ENCODE data around the gene TRAK2.

TRAK2 gene

GRCh38 chr2:201360256-201360655, 91.0 kb downstream of the TRAK2 start:
- DNase-seq (ENCODE audit: insufficient read length, low spot score) (no peak), FAIRE-seq (no peak)
- no peak for TF ChIP-seq CTCF (IDR thresholded peaks at IDR 0.05; ENCODE audit: insufficient read depth, missing control alignments)

GRCh38 chr2:201358684-201359083, 92.6 kb downstream of the TRAK2 start:
- FAIRE-seq (no peak), DNase-seq (ENCODE audit: insufficient read length, low spot score) (no peak)
- no peak for TF ChIP-seq CTCF (IDR thresholded peaks at IDR 0.05; ENCODE audit: insufficient read depth, missing control alignments)

- no peak for FAIRE-seq
- DNase-seq (ENCODE audit: insufficient read length, low spot score) = no peak
- no peak for TF ChIP-seq CTCF (IDR thresholded peaks at IDR 0.05; ENCODE audit: insufficient read depth, missing control alignments)
Observed at GRCh38 chr2:201357221-201357620, 94.0 kb downstream of the TRAK2 start, which contains the start of gene FLACC1. TSS of gene FLACC1 (minus strand) at chr2:201357345. CDS start at chr2:201351404, 5,941 bp downstream.

DNA sequence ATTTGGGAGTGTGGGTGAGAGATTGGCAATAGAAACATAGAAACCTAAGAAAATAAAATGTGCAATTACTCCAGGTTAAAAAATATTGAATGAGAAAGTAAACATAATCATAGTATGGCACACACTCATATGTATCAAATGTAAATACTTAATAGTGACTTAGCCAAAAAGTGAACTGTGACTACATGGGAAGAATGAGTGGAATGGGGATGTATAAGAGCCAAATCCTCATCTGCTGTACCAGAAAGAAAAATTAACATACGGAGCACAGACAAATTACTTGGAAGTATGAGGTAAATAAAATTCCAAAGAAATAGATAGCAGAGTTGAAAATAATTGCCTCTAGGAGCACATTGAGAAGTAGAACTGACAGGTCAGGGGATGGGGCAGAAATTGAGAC, 98.1 kb downstream of the TRAK2 start:
- TF ChIP-seq CTCF (IDR thresholded peaks at IDR 0.05; ENCODE audit: insufficient read depth, missing control alignments) = no peak
- DNase-seq (ENCODE audit: insufficient read length, low spot score) (no peak), FAIRE-seq (no peak)

DNA sequence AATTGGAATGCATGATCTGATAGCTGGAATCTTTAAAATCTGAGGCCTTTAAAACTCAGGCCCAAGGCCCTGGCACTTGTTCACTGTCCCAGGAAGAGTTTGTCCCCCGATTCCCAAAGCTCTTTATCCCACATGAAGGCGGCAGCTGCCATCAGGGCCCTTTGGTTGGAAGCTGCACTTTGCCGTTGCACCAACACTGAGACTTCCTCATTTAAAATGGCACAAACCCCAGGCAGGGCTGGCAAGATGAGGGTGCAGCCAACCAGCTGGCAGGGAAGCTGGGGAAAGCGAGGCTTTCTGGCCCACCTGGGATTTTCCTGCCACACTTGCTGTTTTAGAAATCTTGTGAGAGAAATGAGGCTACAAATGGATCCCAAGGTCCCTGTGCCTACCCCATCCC, 100.4 kb downstream of the TRAK2 start:
- no peak for DNase-seq (ENCODE audit: insufficient read length, low spot score)
- TF ChIP-seq CTCF (IDR thresholded peaks at IDR 0.05; ENCODE audit: insufficient read depth, missing control alignments) = no peak
- FAIRE-seq = no peak

DNA sequence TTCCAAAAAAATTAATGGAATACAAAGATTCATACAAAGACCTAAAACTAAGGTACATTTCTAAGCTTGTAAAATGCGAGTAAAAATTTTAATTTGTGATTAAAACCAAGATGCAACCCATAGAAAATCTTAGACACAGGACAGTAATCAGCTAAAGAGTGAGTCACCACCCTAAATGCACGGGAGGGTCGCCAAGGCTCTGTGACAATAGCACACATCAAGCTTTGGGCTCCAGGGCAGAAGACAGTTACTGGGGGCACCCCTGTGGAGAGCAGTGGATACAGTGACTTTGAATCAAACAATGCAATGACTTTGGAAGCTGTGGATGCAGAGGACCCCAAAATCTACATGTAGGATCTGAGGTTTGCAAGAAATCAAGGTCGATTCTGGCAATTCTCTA, 101.7 kb downstream of the TRAK2 start:
- no peak for TF ChIP-seq CTCF (IDR thresholded peaks at IDR 0.05; ENCODE audit: insufficient read depth, missing control alignments)
- FAIRE-seq (no peak), DNase-seq (ENCODE audit: insufficient read length, low spot score) (no peak)

DNA sequence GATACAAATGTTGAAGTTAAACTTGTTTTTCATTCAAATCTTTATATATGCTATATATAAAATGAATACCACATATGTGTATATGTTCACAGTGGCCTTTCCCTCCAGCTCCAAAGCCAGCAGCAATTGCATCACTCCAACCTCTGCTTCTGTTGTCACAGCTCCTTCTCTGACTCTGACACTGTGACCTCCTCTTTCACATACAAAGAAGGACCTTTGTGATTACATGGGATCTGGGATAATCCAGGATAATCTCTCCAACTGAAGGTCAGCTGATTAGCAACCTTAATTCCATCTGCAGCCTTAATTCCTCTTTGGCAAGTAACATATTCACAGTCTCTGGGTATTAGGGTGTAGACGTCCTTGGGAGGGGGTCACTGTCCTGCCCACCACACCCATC, 102.5 kb downstream of the TRAK2 start:
- DNase-seq (ENCODE audit: insufficient read length, low spot score) (peak; percentile 57), FAIRE-seq (peak; percentile 99)
- no peak for TF ChIP-seq CTCF (IDR thresholded peaks at IDR 0.05; ENCODE audit: insufficient read depth, missing control alignments)

All from D721Med (cell line).